Activated CD8-positive, alpha-beta T cell treated with anti-CD3 and anti-CD28 coated beads, Interleukin-2, amount 10 ng/mL, durations not matched to agents 7 days and 5 days (primary cell): ENCODE results near the gene GTF2IRD1. TPM values are rescaled to one million over a fixed set of nuclear protein-coding genes. Genes with fewer than 3 reads are reported as not detected.

Experiments
- ATAC-seq: fragments of 150-1000 bp; cut with Tn5 transposase; one replicate; pipeline ENCODE4 v1.10.0; 2021; ENCODE audit warnings: moderate library complexity
- CTCF ChIA-PET: fragments of 350-600 bp; sonication (Branson Sonifier 250); formaldehyde crosslinking; loops from one replicate; lab custom pipeline; 2021; ENCODE audit warnings: antibody characterized with exemption; lab: Charles Lee
- POLR2A ChIA-PET: fragments of 350-600 bp; sonication (Branson Sonifier 250); formaldehyde crosslinking; loops from one replicate; lab custom pipeline; 2021; ENCODE audit warnings: antibody characterized with exemption; lab: Charles Lee
- DNase-seq: peaks from one replicate; pipeline ENCODE4 v3.0.0-alpha.2; 2020
- H3K27ac Mint-ChIP-seq: one replicate; pipeline ENCODE4 v1.8.0; 2021; ENCODE audit warnings: mild to moderate bottlenecking, mixed read lengths
- H3K27me3 Mint-ChIP-seq: one replicate; pipeline ENCODE4 v1.8.0; 2021; ENCODE audit warnings: low read depth, mixed read lengths
- H3K36me3 Mint-ChIP-seq: one replicate; pipeline ENCODE4 v1.8.0; 2021; ENCODE audit warnings: low read depth, mixed read lengths
- H3K4me1 Mint-ChIP-seq: one replicate; pipeline ENCODE4 v1.8.0; 2021; ENCODE audit warnings: low read depth, mixed read lengths
- H3K4me3 Mint-ChIP-seq: one replicate; pipeline ENCODE4 v1.8.0; 2021; ENCODE audit warnings: mild to moderate bottlenecking, mixed read lengths
- H3K9me3 Mint-ChIP-seq: one replicate; pipeline ENCODE4 v1.8.0; 2022; ENCODE audit warnings: mixed read lengths; ENCODE audit not compliant: insufficient read depth
- total RNA-seq, 2 experiments: library from RNA; stranded (reverse); gene quantifications; one replicate each; pipeline ENCODE4 v1.2.3, GENCODE V29; 2021

Gene GTF2IRD1
- total RNA-seq, 2 experiments from 2014 or later, result not detected

GRCh38 chr7:74455291-74455804 lies 1.6 kb downstream of the GTF2IRD1 start:
- Mint-ChIP-seq H3K27ac (no peak overlapping the region), H3K27me3 (peaks cover 24% of the 10 kb centered on the region), H3K4me3 (no peak overlapping the region), H3K36me3 (no peaks in the 10 kb centered on the region), H3K4me1 (peaks cover 18% of the 10 kb centered on the region), H3K9me3 (no peaks in the 10 kb centered on the region)
- ATAC-seq (no peak), DNase-seq (no peak)
- ChIA-PET POLR2A (no interaction called here), CTCF (no interaction called here)

- H3K27ac Mint-ChIP-seq, result no peak overlapping the region
- DNase-seq (no peak), ATAC-seq (no peak)
- CTCF ChIA-PET, result no interaction called here
- H3K4me1 Mint-ChIP-seq, result peaks cover 18% of the 10 kb centered on the region
- H3K4me3 Mint-ChIP-seq, result no peak overlapping the region
- H3K36me3 Mint-ChIP-seq, result no peaks in the 10 kb centered on the region
- POLR2A ChIA-PET, result no interaction called here
- H3K27me3 Mint-ChIP-seq, result peaks cover 21% of the 10 kb centered on the region
- no peaks in the 10 kb centered on the region for H3K9me3 Mint-ChIP-seq
Observed at GRCh38 chr7:74455928-74456327, 2.2 kb downstream of the GTF2IRD1 start.

- Mint-ChIP-seq H3K36me3 (no peaks in the 10 kb centered on the region), H3K27me3 (peaks cover 21% of the 10 kb centered on the region), H3K4me3 (no peak overlapping the region), H3K4me1 (peaks cover 12% of the 10 kb centered on the region), H3K27ac (no peak overlapping the region), H3K9me3 (no peaks in the 10 kb centered on the region)
- no peak for DNase-seq
- POLR2A ChIA-PET, result no interaction called here
- no peak for ATAC-seq
- CTCF ChIA-PET, result no interaction called here
Observed at GRCh38 chr7:74457007-74457406, 3.3 kb downstream of the GTF2IRD1 start.

- DNase-seq (no peak), ATAC-seq (no peak)
- ChIA-PET POLR2A (interaction anchor here (0.7 kb wide), 1 partner anchor 9 kb away, joined by 3 read pairs; no protein-coding TSS in a partner anchor), CTCF (no interaction called here)
- Mint-ChIP-seq H3K4me1 (peaks cover 5% of the 10 kb centered on the region), H3K27ac (no peak overlapping the region), H3K36me3 (no peaks in the 10 kb centered on the region), H3K27me3 (peaks cover 4% of the 10 kb centered on the region), H3K9me3 (no peaks in the 10 kb centered on the region), H3K4me3 (no peak overlapping the region)
Observed at GRCh38 chr7:74461970-74462706, 8.4 kb downstream of the GTF2IRD1 start.

- Mint-ChIP-seq H3K4me3 (no peak overlapping the region), H3K27me3 (peaks cover 2% of the 10 kb centered on the region), H3K36me3 (no peaks in the 10 kb centered on the region), H3K27ac (no peak overlapping the region), H3K9me3 (no peaks in the 10 kb centered on the region), H3K4me1 (peaks cover 5% of the 10 kb centered on the region)
- no peak for ATAC-seq
- DNase-seq, result no peak
- ChIA-PET POLR2A (interaction anchor here (0.7 kb wide), 1 partner anchor 10 kb away, joined by 3 read pairs; no protein-coding TSS in a partner anchor), CTCF (no interaction called here)
Observed at GRCh38 chr7:74462707-74463100, 9.0 kb downstream of the GTF2IRD1 start.

GRCh38 chr7:74464931-74465886 lies 11.5 kb downstream of the GTF2IRD1 start:
- peaks cover 5% of the 10 kb centered on the region for H3K4me1 Mint-ChIP-seq
- no peak overlapping the region for H3K4me3 Mint-ChIP-seq
- no peak overlapping the region for H3K27ac Mint-ChIP-seq
- DNase-seq (no peak), ATAC-seq (no peak)
- ChIA-PET CTCF (interaction anchor here (1.0 kb wide), 1 partner anchor 16 kb away, joined by 3 read pairs; no protein-coding TSS in a partner anchor), POLR2A (no interaction called here)
- H3K36me3 Mint-ChIP-seq, result no peaks in the 10 kb centered on the region
- peaks cover 2% of the 10 kb centered on the region for H3K27me3 Mint-ChIP-seq
- H3K9me3 Mint-ChIP-seq, result no peaks in the 10 kb centered on the region

GRCh38 chr7:74466196-74466813 lies 12.6 kb downstream of the GTF2IRD1 start:
- Mint-ChIP-seq H3K9me3 (no peaks in the 10 kb centered on the region), H3K36me3 (no peaks in the 10 kb centered on the region), H3K4me1 (peaks cover 5% of the 10 kb centered on the region), H3K27me3 (peaks cover 2% of the 10 kb centered on the region), H3K27ac (no peak overlapping the region), H3K4me3 (no peak overlapping the region)
- POLR2A ChIA-PET, result no interaction called here
- CTCF ChIA-PET, result interaction anchor here (0.6 kb wide), 1 partner anchor 59 kb away, joined by 3 read pairs; no protein-coding TSS in a partner anchor
- ATAC-seq (no peak), DNase-seq (no peak)

- Mint-ChIP-seq H3K9me3 (no peaks in the 10 kb centered on the region), H3K4me3 (no peak overlapping the region), H3K36me3 (no peaks in the 10 kb centered on the region), H3K27ac (no peak overlapping the region), H3K4me1 (peaks cover 5% of the 10 kb centered on the region), H3K27me3 (peaks cover 1% of the 10 kb centered on the region)
- POLR2A ChIA-PET, result no interaction called here
- CTCF ChIA-PET, result no interaction called here
- ATAC-seq (no peak), DNase-seq (no peak)
Observed at GRCh38 chr7:74467876-74468275, 14.2 kb downstream of the GTF2IRD1 start.

- Mint-ChIP-seq H3K27ac (no peak overlapping the region), H3K27me3 (no peaks in the 10 kb centered on the region), H3K36me3 (no peaks in the 10 kb centered on the region), H3K9me3 (no peaks in the 10 kb centered on the region), H3K4me3 (no peak overlapping the region), H3K4me1 (no peaks in the 10 kb centered on the region)
- DNase-seq (no peak), ATAC-seq (no peak)
- ChIA-PET CTCF (no interaction called here), POLR2A (no interaction called here)
Observed at GRCh38 chr7:74470504-74470903, 16.8 kb downstream of the GTF2IRD1 start.

- POLR2A ChIA-PET, result no interaction called here
- no peak for DNase-seq
- no peak for ATAC-seq
- H3K27me3 Mint-ChIP-seq, result no peaks in the 10 kb centered on the region
- CTCF ChIA-PET, result no interaction called here
- H3K9me3 Mint-ChIP-seq, result no peaks in the 10 kb centered on the region
- no peaks in the 10 kb centered on the region for H3K4me1 Mint-ChIP-seq
- no peak overlapping the region for H3K27ac Mint-ChIP-seq
- no peaks in the 10 kb centered on the region for H3K36me3 Mint-ChIP-seq
- H3K4me3 Mint-ChIP-seq, result no peak overlapping the region
Observed at GRCh38 chr7:74473116-74473515, 19.4 kb downstream of the GTF2IRD1 start.

- CTCF ChIA-PET, result no interaction called here
- DNase-seq (no peak), ATAC-seq (no peak)
- Mint-ChIP-seq H3K9me3 (no peaks in the 10 kb centered on the region), H3K4me1 (no peaks in the 10 kb centered on the region), H3K27ac (no peak overlapping the region), H3K4me3 (no peak overlapping the region), H3K27me3 (no peaks in the 10 kb centered on the region), H3K36me3 (no peaks in the 10 kb centered on the region)
- POLR2A ChIA-PET, result no interaction called here
Observed at GRCh38 chr7:74474271-74474865, 20.7 kb downstream of the GTF2IRD1 start.
